ENCODE measurements around the gene VAC14. TPM values are rescaled to one million over a fixed set of nuclear protein-coding genes. Genes with fewer than 3 reads are reported as not detected.

VAC14 gene
- total and polyA plus RNA-seq, 2 experiments from 2014 or later: 42.3 to 77.7 TPM

- Histone ChIP-seq H3K36me3 (ENCODE audit: insufficient read depth) (no peaks in the 10 kb centered on the region), H3K79me2 (replicated peaks; ENCODE audit: insufficient read depth) (no peaks in the 10 kb centered on the region), H3K4me2 (no peak overlapping the region), H3F3A (replicated peaks; ENCODE audit: low read depth) (0 out of 2 replicates have a peak, but pooled peaks cover 1% of the 10 kb centered on the region), H3K4me3 (no peak overlapping the region), H3K4me1 (ENCODE audit: insufficient read depth) (no peaks in the 10 kb centered on the region; the same call in 1 of the 2 replicates), H3K9me2 (ENCODE audit: insufficient read depth) (0 out of 2 replicates have a peak, but pooled peaks cover 2% of the 10 kb centered on the region), H3K27me3 (ENCODE audit: insufficient read depth) (no peaks in the 10 kb centered on the region), H2AFZ (no peak overlapping the region), H4K20me1 (replicated peaks; ENCODE audit: insufficient read depth) (no peaks in the 10 kb centered on the region), H3K27ac (ENCODE audit: low read depth) (no peak overlapping the region)
- ATAC-seq: no peak
- H3K36me3 Mint-ChIP-seq (ENCODE audit: low read depth): peaks cover 18% of the 10 kb centered on the region
- H3K9me3 Mint-ChIP-seq: no peaks in the 10 kb centered on the region; the same call in 2 of the 3 replicates
- H3K27me3 Mint-ChIP-seq (ENCODE audit: insufficient read depth, low read depth, poor library complexity): peaks cover 12% of the 10 kb centered on the region
- H3K4me1 Mint-ChIP-seq: peaks cover 8% of the 10 kb centered on the region
- TF ChIP-seq REST (IDR thresholded peaks at IDR 0.05; ENCODE audit: unreplicated experiment) (no peak), JUNB (IDR thresholded peaks at IDR 0.05; ENCODE audit: unreplicated experiment) (no peak), CREB1 (CRISPR knock-in tag; IDR thresholded peaks at IDR 0.05; ENCODE audit: low read depth) (no peak), STAT1 (IDR thresholded peaks at IDR 0.05; ENCODE audit: unreplicated experiment) (no peak), EZH2 (IDR thresholded peaks at IDR 0.05; ENCODE audit: low read depth, unreplicated experiment) (no peak), NANOG (IDR thresholded peaks at IDR 0.05; ENCODE audit: borderline replicate concordance) (no peak), ETS1 (IDR thresholded peaks at IDR 0.05) (no peak), CTCF (conservative IDR thresholded peaks at IDR 0.05; ENCODE audit: low read depth in 2 of 2) (no peak), ZNF331 (CRISPR knock-in tag; IDR thresholded peaks at IDR 0.05; ENCODE audit: low read depth) (no peak), ZNF462 (CRISPR knock-in tag; IDR thresholded peaks at IDR 0.05) (no peak), POLR2AphosphoS5 (IDR thresholded peaks at IDR 0.05; ENCODE audit: low read depth) (no peak), ZNF114 (CRISPR knock-in tag; IDR thresholded peaks at IDR 0.05) (no peak), EZH2phosphoT487 (IDR thresholded peaks at IDR 0.05; ENCODE audit: unreplicated experiment) (no peak)
- no peak overlapping the region for H3K27ac Mint-ChIP-seq
- no peak for DNase-seq (ENCODE audit: low spot score)
- H3K4me3 Mint-ChIP-seq: no peak overlapping the region
Observed at GRCh38 chr16:70730944-70731343, 70.0 kb downstream of the VAC14 start.

All from GM23338 (cell line).